SHP77 treated with DMSO at 0.1 percent for 48 hours (cell line): ENCODE measurements around the gene CABLES1.
A peak's percentile ranks its signal among the peaks of the same experiment; 100 is the strongest.

ENCODE experiments used
- DNase-seq: peaks from one replicate; lab custom pipeline; 2025; lab: John Stamatoyannopoulos, UW

The CABLES1 gene

DNA sequence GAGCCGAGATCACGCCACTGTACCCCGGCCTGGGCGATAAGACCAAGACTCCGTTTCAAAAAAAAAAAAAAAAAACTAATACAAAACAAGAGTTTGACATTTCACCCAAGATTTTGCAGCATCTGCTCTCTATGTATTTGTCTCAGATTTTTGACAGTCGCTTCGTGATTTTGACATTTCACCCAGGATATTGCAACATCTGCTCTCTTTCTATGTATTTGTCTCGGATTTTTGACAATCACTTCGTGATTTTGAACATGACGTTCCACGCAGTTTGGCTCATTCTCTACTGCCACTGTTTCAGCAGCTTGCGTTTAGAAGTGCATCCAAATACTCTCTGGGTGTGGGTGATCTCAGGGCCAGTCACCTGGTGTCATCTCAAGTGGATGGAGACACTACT is 108.5 kb downstream of the CABLES1 start:
- no peak for DNase-seq

DNA sequence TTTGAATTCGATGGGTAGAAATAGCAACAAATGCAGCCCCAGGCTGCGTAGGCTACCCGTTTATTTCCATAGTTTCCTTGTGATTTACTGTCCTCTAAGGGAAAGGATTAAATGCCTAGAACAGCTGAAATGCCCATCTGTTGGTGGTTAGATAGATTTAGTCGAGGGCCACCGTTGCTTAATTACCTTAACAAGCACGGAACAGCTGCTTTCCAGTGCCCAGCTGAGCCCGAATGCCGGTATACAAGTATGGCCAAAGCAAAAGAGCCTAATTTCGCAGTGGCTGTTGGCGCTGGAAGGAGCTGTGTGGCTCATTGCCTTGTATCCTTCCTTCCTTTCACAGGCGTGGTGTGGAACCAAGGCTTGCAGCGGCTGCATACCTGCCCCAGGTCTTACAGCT is 109.1 kb downstream of the CABLES1 start:
- DNase-seq = no peak

DNA sequence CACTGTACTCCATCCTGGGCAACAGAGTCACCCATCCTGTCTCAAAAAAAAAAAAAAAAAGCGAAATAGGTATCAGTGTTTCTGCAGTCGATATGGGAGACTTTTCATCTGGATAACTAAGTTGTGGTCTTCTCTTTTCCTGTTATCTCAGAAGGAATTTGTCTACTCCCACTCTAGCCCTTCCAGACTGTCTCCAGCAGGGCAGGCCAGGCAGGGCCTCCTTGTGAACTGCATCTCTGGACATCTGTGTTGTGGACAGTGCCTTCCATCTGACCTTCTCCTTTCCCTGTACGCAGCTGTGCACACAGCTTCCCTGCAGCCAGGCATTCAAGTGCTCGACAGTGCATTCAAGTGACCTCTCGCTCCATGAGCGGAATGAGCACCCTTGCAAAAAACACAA is 110.2 kb downstream of the CABLES1 start:
- DNase-seq = no peak

DNA sequence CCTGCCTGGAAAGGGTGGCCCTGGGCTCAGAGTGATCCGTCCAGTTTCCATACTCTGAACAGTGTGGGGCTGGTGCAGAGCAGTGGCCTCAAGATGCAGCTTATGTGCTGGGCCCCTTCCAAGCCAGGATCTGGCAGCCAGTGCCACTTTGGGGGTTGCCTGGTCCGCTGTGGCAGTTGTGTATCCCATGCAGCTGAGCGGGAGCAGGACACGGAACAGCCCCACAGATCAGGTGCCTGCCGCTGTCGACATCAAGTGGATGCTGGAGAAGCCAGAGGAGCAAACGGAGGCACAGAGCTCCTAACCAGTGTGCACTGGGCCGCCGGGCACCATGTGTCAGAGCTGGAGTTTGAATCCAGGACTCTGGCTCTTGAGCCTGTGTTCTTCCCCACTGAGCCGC is 112.0 kb downstream of the CABLES1 start:
- no peak for DNase-seq

DNA sequence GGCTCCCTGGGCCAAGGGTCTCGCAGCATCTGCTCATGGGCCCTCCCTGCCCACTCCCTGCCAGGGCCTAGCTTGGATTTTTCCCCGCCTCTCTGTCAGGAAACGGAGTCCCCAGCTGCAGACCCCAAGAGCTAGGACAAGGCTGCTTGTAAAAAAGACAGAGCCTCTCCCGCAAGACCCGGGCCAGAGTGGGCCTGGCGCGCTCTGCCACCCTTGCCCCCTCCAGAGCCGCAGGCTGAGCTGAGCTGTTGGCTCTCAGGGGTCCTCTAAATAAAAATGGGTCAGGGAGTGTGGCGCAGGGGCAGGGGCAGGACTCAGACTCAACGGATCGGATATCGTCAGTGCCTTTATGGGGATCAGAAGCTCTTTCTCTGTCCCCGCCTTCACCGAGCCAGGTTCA is 112.6 kb downstream of the CABLES1 start:
- no peak for DNase-seq

DNA sequence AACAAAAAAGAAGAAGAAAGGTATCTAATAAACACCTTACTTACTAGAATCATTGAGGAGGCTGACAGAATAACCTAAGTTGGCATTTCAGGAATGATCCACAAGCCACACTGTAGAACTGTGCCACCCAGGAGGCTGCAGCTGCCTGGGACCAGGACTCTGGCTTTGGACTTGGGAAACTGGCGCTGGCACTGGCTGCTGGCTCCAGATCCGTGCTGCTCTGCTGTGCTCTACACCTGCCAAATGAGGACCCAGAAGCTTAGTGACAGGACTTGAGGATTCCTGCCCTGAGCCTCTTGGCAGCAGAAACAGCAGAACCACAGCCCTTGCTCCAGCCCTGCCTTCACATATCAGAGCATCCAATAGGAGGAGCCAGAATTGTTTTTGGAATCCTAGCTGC is 113.5 kb downstream of the CABLES1 start:
- DNase-seq = no peak

DNA sequence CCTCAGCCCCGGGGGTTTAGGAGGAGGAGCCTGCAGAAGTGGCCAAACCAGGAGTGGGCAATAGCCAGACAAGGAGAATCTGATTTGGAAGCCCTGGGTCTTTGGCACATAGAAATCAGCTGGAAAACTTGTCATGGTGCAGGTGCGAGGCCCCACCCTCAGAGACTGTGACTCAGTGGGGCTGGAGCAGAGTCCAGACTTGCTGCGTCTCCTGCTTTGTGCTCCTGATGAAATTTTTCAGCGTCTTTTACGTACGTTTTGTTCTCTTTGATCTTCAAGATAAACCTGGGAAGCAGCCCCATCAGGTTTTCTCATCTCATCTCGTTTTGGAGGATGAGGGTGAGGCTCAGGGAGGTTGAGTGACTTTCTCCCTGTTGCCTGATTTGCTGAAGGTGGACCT is 114.1 kb downstream of the CABLES1 start:
- DNase-seq = no peak

DNA sequence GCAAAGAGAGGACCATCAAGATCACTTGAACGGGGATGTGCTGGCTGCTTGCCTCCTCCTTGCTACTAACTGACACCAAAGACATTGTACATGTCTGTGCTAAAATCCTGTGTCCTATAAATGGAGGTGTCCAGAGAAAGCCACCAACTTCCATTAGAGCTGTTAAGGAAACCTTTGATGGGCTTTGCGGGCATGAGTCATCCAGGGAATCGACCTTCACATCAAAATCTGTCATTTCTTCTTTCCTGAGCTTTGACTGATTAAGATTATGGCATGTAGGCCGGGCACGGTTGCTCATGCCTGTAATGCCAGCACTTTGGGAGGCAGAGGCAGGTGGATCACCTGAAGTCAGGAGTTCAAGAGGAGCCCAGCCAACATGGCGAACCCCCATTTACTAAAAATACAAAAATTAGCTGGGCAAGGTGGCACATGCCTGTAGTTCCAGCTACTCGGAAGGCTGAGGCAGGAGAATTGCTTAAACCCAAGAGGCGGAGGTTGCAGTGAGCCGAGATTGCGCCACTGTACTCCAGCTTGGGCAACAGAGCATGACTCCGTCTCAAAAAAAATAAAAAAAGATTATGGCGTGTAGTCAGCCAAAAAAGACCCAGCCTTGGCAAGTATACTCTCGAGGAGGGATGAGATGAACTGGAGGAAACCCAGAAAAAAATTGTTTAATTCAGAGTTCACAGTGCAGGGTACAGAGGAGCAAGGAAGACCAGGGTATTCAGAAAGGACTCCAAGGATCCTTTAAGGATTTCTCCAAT is 115.8 kb downstream of the CABLES1 start:
- no peak for DNase-seq

DNA sequence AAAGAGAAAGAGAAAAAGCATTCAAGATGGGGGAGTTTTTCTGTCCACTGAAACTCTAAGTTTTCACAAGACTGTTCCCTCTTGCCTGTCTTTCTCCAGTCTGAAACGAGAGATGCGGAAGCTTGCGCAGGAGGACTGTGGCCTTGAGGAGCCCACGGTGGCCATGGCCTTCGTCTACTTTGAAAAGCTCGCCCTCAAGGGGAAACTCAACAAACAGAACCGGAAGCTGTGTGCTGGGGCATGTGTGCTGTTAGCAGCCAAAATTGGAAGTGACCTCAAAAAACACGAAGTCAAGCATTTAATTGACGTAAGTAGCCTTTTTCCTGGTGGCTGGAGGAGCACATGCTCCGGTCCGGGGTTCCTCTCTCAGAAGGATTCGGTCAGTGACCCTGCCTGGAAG is 118.3 kb downstream of the CABLES1 start:
- no peak for DNase-seq

DNA sequence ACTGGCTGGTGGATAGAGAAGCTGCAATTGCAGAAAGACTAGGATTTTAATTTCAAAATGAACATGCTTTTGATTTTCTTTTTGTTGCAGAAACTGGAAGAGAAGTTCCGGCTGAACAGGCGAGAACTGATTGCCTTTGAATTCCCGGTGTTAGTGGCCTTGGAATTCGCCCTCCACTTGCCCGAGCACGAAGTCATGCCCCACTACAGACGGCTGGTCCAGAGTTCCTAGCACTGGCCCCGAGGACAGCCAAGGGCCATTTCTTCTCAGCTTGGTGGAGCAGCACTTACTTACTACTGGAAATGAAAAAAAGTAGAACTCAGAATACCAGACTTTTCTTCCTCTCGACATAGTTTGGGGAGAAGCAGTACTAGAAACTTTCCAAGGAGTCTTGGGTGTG is 121.9 kb downstream of the CABLES1 start:
- no peak for DNase-seq

DNA sequence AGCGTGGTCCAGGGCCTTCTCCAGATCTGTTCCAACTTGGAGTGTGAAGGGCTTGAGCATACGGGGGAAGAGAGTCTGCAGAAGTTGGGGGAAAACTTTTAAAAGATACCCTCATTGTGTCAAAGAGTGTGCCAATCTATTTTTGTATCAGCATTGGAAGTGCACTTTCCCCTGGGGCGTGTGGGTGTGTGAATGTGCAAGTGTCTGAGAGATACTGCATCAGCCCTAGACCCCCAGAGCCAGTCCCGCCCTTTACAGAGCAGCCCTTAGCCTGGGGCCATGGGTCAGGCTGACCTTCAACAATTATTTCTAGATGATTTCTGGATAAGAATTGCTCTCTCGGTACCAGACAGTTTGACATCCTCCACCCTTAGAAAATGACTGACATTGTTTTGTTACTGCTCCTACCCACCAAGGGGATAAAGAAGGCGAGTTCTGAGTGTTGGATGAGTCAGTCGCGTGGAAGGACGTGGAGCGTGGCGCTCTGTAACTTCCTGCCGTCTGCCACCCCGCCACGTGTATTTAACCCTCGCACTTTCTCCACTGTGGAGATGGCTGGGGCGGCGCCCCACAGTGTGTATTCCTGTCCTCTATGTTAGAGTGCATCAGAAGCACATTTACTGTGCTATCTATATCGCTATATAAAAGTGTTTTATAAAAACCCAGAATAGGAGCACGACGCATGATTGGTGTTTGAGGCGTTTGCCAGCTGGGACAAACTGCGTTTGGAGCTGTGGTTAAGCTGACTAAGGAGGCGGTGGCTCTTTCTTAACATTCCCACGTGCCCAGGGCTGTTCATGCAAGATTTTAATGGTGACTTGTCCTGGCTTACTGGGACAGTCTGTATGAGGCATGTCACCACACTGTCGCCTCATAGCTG is 122.6 kb downstream of the CABLES1 start:
- no peak for DNase-seq

DNA sequence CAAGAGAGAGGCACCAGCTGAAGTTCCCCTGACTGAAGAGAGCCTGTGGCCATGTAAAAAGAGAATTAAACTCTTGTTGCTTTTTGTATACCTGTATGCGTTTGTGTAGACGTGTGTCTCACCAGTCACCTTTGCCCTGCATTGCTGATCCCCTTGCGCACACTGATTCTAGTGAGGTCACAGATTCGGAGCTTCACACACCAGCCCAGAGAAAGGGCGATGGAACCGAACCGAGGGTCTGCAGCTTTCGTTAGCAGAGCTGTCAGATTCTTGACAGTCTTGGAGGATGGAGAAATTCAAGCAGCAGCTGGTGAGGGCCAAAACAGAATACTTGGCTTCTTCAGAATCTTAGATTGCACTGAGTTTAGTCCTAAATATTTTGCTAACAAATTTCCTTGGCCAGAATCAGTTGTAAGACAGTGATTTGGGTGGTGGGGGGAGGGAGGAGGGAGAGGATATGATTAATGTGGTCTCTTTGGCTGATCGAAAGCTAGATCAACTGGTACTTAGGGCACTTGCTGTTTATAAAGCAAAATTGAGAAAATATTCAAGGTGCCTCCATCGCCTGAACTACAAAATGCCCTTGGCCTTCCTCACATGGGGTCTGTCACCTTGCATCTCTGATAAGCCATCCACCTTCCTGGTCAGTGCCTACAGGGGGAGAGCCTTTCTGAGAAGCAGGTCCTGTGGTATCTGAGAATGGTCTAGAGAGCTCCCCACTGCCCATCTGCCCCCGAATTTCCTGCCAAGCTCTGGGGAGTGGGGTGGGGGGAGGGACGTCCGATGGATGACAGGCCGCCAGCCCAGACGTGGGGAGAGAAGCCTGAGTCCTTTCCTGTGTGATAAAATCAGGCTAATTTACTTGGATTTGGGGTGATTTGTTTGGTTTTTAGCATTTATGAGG is 123.5 kb downstream of the CABLES1 start:
- no peak for DNase-seq

DNA sequence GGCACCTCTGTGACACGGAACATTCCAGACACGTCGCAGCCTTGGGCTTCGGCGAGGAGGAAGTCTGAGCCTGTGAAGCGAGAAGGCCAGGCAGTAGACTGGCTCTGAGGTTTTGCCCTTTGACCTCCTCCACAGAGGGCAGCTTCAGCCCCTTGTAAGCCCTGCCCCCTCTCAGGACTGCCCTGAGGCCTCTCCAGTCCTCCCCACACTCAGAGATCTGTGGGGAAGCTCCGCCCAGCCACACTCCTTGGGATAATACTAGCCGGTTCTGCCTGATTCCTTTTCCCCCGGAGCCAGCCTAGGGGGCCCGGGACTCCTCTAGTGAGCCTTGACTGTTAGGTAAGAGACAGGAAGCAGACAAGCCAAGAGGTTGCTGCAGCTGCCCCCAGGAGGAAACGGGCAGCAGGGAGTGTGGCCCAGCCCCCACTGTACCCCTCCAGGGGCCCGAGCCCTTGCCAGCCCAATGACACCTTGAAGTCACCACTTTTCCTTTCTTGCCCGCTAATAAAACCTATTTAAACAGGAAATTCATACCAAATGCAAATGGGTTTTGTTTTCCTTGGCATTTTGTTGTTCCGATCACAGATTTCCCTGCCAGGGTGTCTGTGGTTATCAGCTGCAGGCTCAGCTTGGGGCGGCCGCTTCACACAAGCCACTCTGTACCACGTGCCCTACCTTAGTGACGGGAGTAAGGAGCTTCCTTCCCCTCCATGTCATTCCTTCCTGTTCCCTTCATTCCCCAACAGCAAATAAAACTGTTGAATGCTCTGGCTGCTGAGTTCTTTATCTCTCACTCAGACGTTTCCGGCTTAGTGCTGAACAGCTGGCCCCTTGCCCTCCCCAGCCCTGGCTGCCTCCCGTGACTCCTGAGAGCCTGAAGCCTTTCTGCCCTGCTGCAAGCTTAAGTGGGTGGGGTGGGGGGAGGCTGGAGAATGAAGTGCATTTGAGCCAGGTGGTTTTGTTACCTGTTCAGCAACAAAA is 124.7 kb downstream of the CABLES1 start:
- peak; percentile 71 for DNase-seq

DNA sequence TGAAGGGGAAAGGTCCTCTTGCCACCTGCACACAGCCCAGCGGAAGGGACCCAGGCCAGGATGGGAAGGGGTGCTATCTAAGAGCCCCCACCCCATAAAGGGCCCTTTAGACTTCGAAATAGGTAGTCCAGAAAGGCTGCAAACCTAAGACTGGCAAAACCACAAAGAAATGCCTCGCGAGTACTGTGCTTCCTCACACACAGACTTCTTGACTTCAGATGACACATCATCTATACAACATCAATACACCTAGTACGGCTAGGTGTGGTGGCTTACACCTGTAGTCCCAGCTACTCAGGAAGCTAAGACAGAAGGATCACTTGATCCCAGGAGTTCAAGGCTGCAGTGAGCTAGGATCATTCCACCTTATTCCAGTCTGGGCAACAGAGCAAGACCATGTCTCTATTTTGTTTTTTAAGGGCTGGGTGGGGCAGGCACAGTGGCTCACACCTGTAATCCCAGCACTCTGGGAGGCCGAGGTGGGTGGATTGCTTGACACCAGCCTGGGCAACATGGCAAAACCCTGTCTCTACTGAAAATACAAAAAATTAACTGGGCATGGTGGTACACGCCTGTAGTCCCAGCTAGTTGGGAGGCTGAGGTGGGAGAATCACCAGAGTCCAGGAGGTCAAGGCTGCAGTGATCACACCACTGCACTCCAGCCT is 125.8 kb downstream of the CABLES1 start:
- DNase-seq = no peak

DNA sequence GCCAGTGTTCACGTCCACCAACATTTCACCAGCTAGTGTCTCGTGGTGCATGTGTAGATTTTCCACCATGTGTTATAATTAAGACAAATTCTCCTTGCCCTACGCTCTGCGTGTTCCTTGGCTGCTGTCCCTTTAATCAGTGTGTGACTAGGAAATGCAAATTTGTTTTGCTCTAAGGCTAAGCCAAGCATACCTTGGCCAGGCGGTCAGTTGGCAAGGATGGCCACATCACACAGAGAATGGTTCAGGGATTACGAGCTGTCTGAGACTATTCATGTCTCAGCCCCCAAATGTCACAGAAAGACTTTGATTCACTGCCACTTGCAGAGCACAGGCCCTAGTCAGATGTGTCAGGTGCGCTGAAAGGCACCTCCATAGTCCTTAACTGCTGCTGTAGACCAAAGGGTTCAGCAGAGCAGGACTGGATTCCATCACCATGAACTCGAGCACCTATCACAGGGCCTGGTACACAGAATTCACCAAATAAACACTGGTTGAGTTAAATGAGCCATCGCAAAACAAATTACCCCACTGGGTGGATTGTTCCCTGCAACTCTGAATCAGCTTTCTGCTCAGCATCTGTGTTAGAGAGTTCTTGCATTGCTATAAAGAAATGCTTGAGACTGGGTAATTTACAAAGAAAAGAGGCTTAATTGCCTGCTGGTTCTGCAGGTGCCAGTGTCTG is 128.4 kb downstream of the CABLES1 start:
- DNase-seq = no peak

DNA sequence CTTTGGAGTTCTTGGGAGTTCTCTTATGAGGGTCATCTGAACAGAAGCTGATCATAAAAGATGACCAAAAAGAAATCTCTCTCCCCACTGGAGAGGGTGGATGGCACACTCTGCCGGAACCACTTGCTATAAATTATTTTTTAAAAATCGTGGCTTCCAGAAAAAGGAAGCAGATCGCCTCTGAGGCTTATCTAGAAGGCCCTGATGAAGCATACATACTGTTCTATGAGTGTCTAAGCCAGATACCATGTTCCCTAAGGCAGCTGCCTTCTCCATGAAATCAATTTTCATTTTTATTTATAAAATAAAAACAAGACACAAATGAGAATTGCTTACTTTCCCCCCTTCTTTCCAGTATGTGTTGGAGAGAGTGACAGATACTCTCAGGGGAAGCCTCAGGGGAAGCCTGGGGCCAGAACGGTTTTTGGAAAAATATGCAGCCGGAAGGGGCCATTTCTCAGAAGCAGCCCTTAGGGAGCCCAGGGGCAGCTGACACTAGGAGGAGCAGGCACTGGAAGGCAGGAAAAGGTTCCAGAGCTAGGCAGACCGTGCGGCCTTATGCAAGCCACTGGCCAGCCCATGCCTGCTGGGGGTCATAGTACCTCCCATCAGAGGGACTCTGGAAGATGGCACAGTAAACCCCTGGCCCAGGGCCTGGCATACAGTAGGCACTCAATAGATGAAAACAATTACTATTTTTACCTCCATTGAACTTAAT is 130.6 kb downstream of the CABLES1 start:
- no peak for DNase-seq

DNA sequence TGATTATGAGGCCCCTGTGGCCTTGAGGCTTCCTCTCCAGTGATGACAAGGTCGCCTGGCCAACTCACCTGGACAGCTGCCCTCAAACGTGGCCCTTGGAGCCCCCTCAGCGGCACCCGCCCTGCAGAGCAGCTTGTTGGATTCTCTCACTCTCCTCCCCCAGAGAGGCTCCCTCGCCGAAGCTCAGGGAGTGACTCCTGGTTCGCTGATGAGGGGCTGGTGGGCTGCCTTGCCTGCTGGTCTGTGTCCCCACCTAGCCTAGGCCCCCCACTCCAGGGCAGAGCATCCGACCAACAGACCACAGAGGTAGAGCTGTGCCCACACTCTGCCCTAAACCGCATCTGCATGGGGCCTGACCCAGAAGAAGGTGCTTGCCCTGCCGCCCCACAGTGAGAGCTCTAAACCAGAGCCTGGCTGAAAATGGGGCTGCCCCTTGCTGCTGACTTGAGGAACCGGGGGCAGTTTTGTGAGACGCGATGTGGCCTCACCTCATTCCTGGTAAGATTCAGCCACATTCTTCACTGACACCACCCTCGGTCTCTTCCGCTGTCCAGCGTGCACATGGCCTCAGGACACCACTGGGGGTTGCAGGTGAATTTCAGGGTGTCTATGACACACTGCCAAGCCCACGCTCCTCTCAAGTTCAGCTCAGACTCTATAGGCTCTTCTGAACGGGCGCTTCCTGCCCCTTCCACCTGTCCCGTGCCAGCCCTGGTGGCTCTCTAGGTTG is 131.6 kb downstream of the CABLES1 start:
- DNase-seq = no peak

DNA sequence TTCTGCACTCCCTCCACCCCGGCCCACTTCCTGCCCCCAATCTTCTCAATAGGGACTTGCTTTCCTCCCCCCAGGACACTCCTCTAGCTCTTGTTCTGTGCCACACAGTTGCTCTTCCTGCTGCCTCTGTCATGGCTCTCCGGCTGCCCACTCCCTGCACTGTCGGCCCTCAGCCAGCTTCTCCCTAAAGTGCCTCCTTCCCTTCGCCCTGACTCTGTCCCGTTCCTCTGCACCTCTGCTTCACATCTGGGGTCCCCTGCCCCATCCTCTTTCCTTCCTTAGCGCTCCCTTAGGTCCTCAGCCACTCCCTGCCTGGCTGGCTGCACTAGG is 132.1 kb downstream of the CABLES1 start:
- DNase-seq = no peak

DNA sequence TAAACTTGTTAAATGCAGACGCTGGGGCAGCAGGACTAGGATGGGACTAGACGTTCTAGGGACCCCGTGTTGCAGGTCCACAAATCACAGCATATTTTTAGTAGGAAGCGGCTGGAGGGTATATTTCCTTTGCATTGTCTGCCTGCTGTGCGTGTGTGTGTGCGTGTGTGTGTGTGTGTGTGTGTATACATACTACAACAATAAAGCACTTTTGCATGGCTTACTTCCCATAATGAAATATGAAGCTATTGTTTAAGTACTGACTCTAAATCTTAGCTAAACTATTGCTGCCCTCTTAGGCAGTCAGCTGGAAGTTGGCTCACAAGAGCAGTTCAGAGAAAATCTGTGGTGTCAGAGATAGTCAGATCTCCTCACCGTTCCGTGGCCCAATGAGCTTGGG is 133.4 kb downstream of the CABLES1 start:
- DNase-seq = no peak
